HG03460 (cell line): ENCODE measurements around the gene YIPF7.
A peak's percentile ranks its signal among the peaks of the same experiment; 100 is the strongest.

Source experiments
- ATAC-seq: cut with Tn5 transposase; IDR thresholded peaks from one replicate; pipeline ENCODE4 v1.9.1; 2021; ENCODE audit not compliant: unreplicated experiment

Gene YIPF7

DNA sequence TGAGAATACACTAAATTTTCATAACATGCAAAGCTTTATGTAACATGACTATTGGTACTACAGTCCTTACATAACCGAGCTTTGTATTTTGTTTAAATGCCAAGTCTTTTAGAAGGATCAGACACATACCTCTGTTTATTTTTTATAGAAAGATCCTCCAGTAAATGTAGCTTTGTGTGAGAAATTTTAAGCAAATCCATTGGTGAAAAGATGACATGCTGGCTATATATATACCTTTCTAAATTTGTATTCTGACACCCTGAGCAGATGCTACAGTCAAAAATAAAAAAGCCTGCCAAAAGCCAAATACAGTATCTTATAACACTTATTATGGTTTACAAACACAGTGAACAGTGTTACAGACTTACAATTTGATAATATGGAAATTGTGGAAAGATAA is at the start of gene YIPF7:
Gene YIPF7, minus strand, starts transcription at position 201 of the 400 bp plus-strand sequence. CDS start 1,525 bp downstream, outside the sequence.
- no peak for ATAC-seq

DNA sequence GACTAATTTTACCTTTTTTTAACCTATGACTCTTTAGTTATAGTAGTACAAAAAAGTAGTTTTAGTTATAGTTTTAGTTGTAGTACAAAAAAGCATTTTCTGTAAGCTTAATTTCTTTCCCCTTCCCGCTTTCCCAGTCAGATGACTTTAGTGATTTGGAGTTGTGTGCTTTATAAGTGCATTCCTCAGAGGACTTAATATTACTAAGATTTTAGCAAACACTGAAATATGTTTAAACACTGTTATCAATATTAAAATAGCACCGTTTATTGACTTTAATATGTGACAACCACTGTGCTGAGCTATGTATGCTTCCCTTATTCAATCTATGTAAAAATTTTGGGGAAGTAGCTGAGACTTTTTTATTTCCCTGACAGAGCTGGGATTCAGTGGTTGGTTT is 49.6 kb upstream of the YIPF7 start:
- ATAC-seq = no peak

DNA sequence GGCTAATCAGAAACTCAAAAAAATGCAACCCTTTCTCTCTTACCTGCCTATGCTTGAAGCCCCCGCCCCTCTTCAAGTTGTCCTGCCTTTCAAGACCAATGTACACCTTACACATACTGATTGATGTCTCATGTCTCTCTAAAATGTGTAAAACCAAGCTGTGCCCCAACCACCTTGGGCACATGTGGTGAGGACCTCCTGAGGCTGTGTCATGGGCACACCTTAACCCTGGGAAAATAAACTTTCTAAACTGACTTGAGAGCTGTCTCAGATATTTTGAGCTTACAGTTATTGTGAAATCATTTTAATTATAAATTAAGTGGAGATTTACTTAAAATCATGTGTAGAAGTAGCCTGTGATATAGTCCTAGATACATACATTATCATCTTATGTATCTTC is 49.0 kb upstream of the YIPF7 start:
- ATAC-seq = no peak

DNA sequence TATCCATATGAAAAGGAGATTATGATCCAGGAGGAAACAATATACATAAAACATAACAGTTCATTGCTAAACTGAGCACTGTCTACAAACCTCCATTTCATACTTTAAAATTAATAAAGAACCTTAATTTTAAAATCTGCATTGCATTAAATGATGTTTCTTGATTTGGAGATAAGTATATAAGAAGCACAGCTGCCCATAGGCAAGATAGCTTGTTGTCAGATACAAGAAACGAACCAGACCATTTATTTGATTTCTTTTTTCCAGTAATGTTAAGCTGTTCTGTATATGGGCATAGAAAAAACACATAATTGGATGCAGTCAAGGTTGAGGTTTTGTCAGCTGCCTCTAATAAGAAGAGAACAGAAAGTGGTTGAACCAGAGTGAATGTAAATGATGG is 33.2 kb upstream of the YIPF7 start:
- ATAC-seq = no peak

DNA sequence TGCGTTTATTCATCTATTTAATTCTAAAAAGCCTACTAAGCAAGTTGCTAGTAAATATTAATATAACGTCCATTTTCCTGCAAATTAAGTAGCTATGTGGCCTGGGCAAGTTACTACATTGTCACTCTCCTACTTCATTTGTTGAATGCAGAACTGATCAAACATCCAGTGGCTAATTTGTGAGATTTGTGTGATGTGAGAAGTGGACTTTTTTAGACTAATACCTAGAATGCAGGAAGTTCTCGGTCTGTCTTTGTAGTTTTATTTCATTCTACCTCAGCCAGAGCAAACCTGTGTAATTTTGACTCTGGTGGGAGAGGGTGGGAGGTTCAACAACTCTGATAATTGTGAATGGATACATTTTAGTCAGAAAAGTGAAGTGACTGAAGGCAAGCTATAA is 27.6 kb upstream of the YIPF7 start:
- no peak for ATAC-seq

DNA sequence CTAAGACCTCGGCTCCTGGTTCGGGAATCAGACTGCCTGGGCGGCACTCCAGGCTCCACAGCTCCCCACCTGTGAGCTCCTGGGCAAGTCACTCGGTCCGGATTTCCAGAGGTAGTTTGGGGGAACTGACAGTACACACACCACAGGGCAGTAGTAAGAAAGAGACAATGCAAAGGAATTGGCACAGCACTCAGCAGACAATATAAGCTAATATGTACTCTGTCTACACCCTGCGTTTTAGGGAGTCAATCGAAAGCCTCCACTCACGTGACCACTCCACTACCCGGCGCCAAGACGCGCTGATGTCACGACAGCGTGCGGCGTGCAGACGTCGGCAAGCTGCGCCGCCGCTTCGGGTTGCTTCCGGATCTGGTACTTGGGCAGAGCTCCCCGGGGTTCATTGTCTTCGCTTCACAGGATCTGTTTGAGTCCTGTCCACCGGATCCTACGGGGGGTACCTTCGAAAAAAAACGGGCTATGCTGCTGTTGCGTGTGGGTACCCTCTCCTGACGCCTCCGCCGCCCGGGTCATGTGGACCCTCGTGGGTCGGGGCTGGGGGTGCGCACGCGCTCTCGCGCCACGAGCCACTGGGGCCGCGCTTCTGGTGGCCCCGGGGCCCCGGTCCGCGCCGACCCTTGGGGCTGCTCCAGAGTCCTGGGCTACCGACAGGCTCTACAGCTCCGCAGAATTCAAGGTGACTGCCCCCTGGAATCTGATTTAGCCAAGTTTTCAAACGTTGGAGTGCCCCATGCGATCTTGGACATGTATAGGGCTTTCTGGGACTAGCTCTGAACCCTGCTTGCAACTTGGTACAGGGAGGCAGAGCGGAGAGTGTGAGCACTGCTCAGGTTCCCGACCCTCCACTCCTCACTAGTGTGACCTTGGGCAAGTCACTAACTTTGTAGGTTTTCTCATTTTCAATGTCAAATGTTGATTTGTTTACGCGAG is 26.9 kb upstream of the YIPF7 start, which contains the start of gene GUF1:
Gene GUF1, plus strand, starts transcription at position 327 of the 948 bp plus-strand sequence. Its CDS starts 203 bp downstream, at position 530.
- ATAC-seq = peak; percentile 96

DNA sequence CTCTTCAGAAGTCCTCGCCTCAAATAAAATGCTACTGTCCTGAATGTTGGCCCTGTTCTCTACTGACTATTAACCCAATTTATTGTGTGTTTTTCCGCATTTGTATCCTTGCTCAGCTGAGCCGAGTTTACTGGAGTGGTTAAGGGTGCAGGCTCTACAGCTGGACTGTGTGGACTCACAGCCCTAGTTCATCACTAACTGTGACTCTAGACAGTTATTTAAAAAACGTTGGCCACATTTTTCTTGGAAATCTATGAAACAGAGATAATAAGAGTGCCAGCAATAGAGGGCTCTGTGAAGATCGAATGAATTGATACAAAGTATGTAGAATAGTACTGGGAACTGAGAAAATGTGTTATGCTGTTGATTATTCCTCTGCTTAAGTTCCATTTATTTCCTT is 23.9 kb upstream of the YIPF7 start:
- no peak for ATAC-seq

DNA sequence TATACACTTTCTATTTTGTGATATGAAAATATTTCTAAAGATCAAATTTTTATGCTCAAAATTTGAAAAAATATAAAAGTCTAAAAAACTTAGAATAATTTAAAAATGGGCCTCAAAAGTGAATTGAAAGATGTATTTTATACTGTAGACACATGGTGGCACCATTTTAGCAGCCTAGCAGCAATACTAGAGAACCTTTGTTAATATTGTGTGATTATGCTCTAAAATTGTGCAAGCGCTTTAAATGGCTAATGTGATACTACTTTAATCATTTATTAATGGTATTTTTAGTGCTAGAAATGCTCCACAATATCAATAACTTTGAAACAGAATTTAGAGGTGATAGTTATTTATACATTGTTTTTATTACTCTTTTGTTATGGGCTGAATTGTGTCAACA is 23.0 kb upstream of the YIPF7 start:
- no peak for ATAC-seq

DNA sequence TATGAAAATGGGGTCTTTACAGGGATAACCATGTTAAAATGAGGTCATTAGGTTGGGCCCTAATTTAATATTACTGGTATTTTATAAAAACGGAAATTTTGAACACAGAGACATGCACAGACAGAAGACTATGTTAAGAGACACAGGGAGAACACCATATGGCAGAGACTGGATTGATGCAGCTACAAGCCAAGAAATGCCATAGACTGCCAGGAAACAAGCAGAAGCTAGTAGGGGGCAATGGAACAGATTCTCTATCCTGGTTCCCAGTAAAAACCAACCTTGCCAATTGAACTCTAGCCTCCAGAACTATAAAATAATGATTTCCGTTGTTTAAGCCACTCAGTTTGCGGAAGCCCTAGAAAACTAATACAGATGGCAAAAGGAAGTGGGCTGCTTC is 20.2 kb upstream of the YIPF7 start:
- ATAC-seq = no peak

DNA sequence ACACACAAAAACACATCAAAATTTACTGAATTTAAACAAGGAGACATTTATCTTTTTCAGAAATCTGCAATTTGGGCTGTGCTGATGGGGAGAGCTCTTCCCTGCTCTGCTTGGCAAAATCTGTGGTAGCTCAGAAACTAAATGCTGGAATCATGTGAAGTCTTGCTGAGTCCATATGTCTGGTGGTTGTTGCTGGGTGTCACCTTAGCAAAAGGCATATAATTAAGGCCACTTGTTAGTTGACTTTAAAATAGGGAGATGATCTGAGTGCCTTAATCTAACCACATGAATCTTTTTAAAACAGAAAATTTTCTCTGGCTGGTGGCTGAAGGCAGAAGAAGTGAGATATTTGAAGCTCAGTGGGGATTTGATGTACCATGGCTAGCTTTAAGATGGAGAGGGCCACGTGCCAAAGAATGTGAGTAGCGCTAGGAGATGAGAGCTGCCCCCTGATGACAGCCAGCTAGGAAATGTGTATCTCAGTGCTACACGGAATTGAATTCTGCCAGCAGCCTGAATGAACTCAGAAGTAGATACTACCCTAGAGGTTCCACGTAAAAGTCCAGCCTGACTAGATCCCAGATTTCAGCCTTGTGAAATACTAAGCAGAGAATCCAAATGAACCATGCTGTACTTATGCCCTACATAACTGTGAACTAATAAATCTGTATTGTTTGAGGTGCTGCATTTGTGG is 19.2 kb upstream of the YIPF7 start:
- ATAC-seq = no peak

DNA sequence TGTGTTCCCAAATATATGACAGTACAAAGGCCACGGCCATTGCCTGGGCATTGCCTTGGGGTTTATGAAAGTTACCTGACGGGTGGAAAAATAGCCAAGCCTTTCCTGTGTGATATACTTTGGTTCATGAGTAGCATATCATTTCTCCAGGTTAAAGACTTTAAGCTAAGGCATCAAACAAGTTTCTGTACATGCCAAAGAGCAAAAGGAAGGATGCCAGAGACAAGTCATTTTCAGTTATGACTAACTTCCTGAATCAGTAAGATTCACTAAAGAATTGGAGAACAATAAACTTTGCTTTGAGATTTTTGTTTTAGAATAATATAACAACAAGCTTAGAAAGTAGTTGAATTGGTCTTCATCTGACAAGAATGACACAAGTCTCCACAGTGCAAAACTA is 17.1 kb upstream of the YIPF7 start:
- ATAC-seq = no peak

DNA sequence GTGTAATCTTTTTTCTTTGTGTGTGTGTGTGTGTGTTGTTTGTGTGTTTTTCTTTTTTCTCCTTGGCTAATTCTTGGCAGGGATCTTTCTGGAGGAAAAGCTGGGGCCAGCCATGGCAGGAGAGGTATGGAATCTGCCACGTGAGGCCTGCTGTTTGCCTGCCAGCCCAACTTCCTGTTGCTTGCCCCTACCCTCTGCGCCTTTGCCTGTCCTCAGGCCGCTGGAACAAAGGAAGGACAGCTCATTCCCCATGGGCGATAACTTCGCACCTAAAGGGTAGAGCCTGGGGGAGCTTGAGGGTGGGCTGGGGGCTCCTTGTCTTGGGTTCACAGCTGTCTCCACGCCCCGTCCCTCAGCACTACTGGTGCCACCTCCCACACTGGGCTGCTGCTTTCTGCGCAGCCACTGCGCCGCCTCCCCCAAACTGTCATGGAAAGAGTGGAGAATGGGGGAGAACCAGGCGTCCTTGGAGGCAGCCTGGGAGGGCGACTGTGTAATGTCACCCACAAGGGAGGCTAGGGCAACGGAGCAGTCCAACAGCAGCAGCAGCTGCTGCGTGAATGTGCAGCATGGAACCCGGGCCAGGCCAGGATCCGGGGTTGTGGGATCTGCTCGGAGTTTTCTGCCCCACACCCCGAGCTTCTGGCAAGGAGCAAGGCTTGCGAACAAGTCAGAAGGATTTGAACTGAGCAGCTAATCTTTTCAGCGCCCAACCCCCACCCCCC is 12.3 kb upstream of the YIPF7 start:
- no peak for ATAC-seq

DNA sequence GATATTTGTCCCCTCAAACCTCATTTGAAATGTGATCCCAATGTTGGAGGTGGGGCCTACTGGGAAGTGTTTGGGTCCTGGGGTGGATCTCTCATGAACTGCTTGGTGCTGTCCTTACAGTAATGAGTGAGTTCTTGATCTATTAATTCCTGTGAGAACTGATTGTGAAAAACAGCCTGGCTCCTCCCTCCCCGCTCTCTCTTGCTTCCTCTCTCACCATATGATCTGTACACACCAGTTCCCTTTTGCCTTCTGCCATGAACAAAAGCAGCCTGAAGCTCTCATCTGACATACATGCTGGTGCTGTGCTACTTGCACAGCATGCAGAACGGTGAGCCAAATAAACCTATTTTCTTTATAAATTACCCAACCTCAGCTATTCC is 11.2 kb upstream of the YIPF7 start:
- ATAC-seq = no peak

DNA sequence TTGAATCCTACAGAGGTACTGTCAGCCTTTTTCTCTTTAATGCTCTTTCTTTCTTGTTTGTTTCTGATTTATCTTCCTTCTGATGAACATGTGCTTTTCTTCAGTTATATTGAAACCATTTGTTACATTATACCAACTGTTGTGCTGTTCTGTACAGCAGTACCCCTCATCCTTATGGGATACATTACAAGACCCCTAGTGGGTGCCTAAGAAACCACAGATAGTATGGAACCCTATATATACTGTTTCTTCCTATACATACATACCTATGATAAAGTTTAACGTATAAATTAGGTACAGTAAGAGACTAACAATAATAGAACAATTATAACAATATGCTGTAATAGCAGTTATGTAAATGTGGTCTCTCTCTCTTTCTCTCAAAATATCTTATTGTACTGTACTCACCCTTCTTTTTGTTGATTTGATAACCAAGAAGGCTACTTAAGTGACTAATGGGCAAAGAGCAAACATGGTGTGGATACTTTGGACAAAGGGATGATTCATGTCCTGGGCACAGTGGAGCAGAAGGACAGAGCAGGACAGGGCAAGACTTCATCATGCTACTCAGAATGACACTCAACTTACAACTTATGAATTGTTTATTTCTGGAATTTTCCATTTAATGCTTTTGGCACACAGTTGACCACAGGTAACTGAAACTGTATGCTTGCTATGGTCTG is 10.7 kb upstream of the YIPF7 start:
- ATAC-seq = no peak

DNA sequence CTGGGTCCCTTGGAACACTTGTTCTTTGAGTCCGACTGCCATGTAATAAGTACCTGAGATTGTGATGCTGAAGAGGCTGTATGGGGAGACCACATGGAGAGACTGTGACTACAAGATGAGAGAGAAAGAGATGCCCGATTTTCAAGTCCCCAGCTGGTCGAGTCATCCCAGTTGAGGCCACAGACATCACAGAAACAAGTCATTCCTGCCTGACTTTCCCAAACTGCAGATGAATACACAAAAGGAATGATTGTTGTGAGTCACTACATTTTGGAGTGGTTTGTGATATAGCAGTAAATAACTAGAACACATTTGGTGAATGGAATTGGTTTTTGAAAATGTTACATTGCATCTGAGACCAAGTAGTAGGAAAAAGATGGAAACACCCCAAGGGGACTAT is 9.0 kb upstream of the YIPF7 start:
- no peak for ATAC-seq

DNA sequence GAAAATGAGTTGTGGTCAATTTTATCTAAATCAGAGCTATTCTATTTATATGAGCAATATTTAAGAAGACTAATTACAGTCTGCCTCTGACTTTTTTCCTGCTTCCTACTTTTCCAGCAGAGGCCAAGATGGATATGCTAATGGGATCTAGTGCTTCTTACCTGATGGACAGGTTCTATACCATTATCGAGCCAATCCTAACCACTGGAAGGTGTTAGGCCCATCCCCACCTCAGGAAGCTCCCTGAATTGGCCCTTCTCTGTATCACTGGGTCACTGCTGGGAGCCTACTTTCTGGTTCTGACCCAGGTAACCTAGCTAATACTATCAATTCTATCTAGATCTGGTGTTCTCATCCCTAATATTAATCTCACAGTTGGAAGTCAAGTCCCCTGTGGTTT is 577 bp upstream of the YIPF7 start:
- no peak for ATAC-seq

DNA sequence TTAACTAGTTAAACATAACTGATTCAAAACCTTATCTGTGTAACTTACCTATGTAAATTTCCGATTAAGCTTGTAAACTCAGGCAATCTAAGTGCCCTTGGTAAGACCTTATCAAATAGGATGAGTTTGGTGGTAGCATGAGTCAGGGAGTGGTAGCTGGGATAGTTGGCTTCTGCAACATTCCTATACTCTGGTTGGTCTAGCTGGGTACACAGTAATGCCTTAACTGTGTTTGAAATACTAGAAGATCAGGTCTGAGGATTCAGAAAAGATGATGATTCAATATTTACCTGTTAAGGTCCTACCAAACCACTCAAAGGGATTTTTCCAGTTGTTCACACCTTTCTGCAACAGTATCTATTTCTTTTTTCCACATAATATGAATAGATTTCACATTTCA is 5.3 kb downstream of the YIPF7 start:
- no peak for ATAC-seq

DNA sequence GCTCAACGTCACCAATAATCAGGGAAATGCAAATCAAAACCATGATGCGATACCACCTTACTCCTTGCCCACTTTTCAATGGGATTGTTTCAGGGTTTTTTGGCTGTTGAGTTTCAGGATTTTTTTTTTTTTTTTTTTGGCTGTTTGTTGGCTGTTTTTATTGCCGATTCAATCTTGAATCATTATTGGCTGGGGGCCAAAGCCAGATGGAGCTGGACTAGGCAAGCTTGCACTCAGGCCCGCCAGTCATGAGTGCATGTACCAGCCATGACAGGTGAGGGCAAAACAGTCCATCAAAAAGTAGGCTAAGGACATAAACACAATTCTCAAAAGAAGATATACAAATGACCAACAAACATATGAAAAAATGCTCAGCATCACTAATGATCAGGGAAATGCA is 13.3 kb downstream of the YIPF7 start:
- no peak for ATAC-seq

DNA sequence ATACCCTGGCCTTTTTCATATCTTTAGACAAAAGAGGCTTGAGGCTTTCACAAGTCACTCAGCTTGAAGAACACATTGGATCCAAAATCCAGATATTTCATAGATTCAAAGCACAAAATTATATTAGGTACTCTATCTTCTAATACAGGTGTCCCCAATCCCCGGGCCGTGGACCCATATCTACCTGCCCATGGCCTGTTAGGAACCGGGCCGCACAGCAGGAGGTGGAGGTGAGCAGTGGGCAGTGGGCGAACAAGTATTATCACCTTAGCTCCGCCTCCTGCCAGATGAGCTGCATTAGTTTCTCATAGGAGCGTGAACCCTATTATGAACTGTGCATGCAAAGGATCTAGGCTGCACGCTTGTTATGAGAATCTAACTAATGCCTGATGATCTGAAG is 18.7 kb downstream of the YIPF7 start:
- no peak for ATAC-seq

DNA sequence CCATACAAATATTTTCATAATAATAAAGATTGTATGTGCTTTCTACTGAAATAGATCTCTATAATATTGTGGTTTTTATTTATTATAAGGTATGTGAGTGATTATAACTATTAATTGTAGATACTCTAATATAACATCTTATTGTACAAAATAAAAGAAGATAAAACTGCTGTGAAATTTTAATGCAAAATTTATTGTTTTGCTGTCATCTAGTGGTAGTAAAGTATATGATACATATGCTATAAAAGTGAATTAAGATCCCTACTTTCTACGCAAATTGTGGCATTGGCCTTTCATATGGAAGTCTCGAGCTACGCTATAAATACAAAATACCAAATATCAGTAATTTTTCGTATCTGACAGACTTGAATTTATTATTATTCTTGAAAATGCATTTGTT is 19.3 kb downstream of the YIPF7 start:
- no peak for ATAC-seq

DNA sequence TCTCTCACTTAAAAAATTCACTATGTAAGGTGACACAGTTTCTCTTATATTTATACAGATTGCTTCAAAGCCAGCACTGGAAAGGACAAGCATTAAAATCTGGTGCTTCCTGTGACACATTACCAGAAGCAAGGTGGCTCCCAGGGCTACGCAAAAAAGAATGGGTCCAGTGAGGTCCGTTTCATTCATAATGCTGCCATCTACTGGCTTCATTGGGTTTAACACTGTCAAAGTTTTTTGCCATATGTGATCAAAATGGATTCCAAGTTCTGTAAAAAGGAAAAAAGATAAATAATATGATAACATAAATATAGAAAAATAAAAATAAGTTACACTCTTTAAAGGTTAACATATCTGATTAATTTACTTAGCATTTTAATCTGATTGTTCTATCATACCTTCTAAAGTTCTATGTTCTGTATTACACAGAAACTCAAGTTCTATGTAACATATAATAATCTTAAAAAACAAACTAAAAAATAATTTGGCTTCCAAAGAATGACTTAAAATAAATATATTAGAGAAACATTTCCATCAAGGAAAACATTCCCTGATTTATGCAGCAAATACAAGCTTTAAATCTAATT is 22.1 kb downstream of the YIPF7 start:
- ATAC-seq = peak; percentile 96
